CMK (cell line): ENCODE measurements around the gene EXOC3.
"Not testable (repeated sequence)": the region's sequence is repeated elsewhere in the genome, so short reads cannot be mapped to it uniquely, and the experiment has no call there.

ENCODE experiments used
- DNase-seq: peaks from one replicate; pipeline ENCODE4 v3.0.0-alpha.2; 2010; ENCODE audit warnings: low read depth

The EXOC3 gene

GRCh38 chr5:473551-474192 is 30.7 kb downstream of the EXOC3 start:
- no peak for DNase-seq

GRCh38 chr5:474232-474839 is 31.4 kb downstream of the EXOC3 start:
- not testable (repeated sequence) for DNase-seq

- DNase-seq = no peak
These were observed 32.1 kb downstream of the EXOC3 start for GRCh38 chr5:474840-475661.

- DNase-seq = no peak
These were observed 32.7 kb downstream of the EXOC3 start for GRCh38 chr5:475704-476101.

GRCh38 chr5:476102-476813 is 33.3 kb downstream of the EXOC3 start:
- DNase-seq = no peak

GRCh38 chr5:476814-477175 is 33.8 kb downstream of the EXOC3 start:
- no peak for DNase-seq

GRCh38 chr5:477247-477646 is 34.3 kb downstream of the EXOC3 start:
- no peak for DNase-seq

- no peak for DNase-seq
These were observed 34.9 kb downstream of the EXOC3 start for GRCh38 chr5:477871-478270.

GRCh38 chr5:478369-478981 is 35.5 kb downstream of the EXOC3 start:
- DNase-seq = no peak

- DNase-seq = no peak
These were observed 36.1 kb downstream of the EXOC3 start for GRCh38 chr5:478982-479535.

GRCh38 chr5:479566-480319 is 36.8 kb downstream of the EXOC3 start:
- DNase-seq = no peak

- DNase-seq = no peak
These were observed 38.4 kb downstream of the EXOC3 start for GRCh38 chr5:481347-481746.

- DNase-seq = no peak
These were observed 39.0 kb downstream of the EXOC3 start for GRCh38 chr5:482021-482420.

GRCh38 chr5:482506-482905 is 39.5 kb downstream of the EXOC3 start:
- no peak for DNase-seq

- DNase-seq = no peak
These were observed 40.0 kb downstream of the EXOC3 start for GRCh38 chr5:483011-483410.

GRCh38 chr5:483434-484140 is 40.6 kb downstream of the EXOC3 start:
- no peak for DNase-seq

- DNase-seq = no peak
These were observed 41.6 kb downstream of the EXOC3 start for GRCh38 chr5:484556-484955.

- no peak for DNase-seq
These were observed 42.4 kb downstream of the EXOC3 start for GRCh38 chr5:485113-485945.

GRCh38 chr5:485946-486491 is 43.0 kb downstream of the EXOC3 start:
- DNase-seq = peak; percentile 91
